Breast epithelium (tissue), 3 donors: ENCODE measurements around the gene MICU2.

Experiments
- POLR2A ChIP-seq: fragments of 450-650 bp; IDR thresholded peaks from one replicate; pipeline ENCODE4 v1.6.1; 2016; ENCODE audit warnings: antibody characterized with exemption, mild to moderate bottlenecking, moderate library complexity
- POLR2AphosphoS5 ChIP-seq, 3 donors: sonication (generic); formaldehyde crosslinking; IDR thresholded peaks; one replicate each; pipeline ENCODE4 v1.6.1; 2017; ENCODE audit warnings: antibody characterized with exemption in 3 of 3
- TF ChIP-seq, protein P1 (sequence below), 3 donors: fragments of 450-650 bp; IDR thresholded peaks; one replicate each; pipeline ENCODE4 v1.5.1; 2016 to 2017; ENCODE audit warnings: antibody characterized with exemption in 3 of 3, mild to moderate bottlenecking in 3 of 3, moderate library complexity in 3 of 3

- TF ChIP-seq, protein P1, sequence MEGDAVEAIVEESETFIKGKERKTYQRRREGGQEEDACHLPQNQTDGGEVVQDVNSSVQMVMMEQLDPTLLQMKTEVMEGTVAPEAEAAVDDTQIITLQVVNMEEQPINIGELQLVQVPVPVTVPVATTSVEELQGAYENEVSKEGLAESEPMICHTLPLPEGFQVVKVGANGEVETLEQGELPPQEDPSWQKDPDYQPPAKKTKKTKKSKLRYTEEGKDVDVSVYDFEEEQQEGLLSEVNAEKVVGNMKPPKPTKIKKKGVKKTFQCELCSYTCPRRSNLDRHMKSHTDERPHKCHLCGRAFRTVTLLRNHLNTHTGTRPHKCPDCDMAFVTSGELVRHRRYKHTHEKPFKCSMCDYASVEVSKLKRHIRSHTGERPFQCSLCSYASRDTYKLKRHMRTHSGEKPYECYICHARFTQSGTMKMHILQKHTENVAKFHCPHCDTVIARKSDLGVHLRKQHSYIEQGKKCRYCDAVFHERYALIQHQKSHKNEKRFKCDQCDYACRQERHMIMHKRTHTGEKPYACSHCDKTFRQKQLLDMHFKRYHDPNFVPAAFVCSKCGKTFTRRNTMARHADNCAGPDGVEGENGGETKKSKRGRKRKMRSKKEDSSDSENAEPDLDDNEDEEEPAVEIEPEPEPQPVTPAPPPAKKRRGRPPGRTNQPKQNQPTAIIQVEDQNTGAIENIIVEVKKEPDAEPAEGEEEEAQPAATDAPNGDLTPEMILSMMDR (IDR thresholded peaks at IDR 0.05): no peak
- TF ChIP-seq POLR2AphosphoS5 (IDR thresholded peaks at IDR 0.05) (no peak), POLR2A (no peak)
These were observed 28.2 kb upstream of the MICU2 start for GRCh38 chr13:21632196-21632595.
